HuH-7.5 (cell line): Measurements from ENCODE around the gene MTSS2.

Experiments used
- DNase-seq: peaks from one replicate; pipeline ENCODE4 v3.0.0; 2011; ENCODE audit warnings: low spot score

The MTSS2 gene

GRCh38 chr16:70700101-70701020 lies 14.5 kb upstream of the MTSS2 start:
- no peak for DNase-seq

GRCh38 chr16:70699696-70700095 lies 13.8 kb upstream of the MTSS2 start:
- DNase-seq, result no peak

- no peak for DNase-seq
These were observed 13.0 kb upstream of the MTSS2 start for GRCh38 chr16:70698901-70699300.

- DNase-seq, result no peak
These were observed 11.8 kb upstream of the MTSS2 start for GRCh38 chr16:70697594-70698170.

GRCh38 chr16:70696952-70697593 lies 11.2 kb upstream of the MTSS2 start:
- no peak for DNase-seq

GRCh38 chr16:70696355-70696754 lies 10.5 kb upstream of the MTSS2 start:
- no peak for DNase-seq

- no peak for DNase-seq
These were observed 9.6 kb upstream of the MTSS2 start for GRCh38 chr16:70695331-70696070.

GRCh38 chr16:70694868-70695218 lies 9.0 kb upstream of the MTSS2 start:
- no peak for DNase-seq

- no peak for DNase-seq
These were observed 8.4 kb upstream of the MTSS2 start for GRCh38 chr16:70694088-70694867.

GRCh38 chr16:70692873-70693671 lies 7.2 kb upstream of the MTSS2 start:
- no peak for DNase-seq

- DNase-seq, result no peak
These were observed 6.4 kb upstream of the MTSS2 start for GRCh38 chr16:70692130-70692872.

- no peak for DNase-seq
These were observed 5.6 kb upstream of the MTSS2 start for GRCh38 chr16:70691223-70692129.

- DNase-seq, result no peak
These were observed 4.4 kb upstream of the MTSS2 start for GRCh38 chr16:70689970-70690891.

- DNase-seq, result no peak
These were observed 3.4 kb upstream of the MTSS2 start for GRCh38 chr16:70689035-70689969.

GRCh38 chr16:70688246-70688742 lies 2.4 kb upstream of the MTSS2 start:
- no peak for DNase-seq

GRCh38 chr16:70687671-70688245 lies 1.9 kb upstream of the MTSS2 start:
- no peak for DNase-seq
